Hepatocyte (in vitro differentiated cells): ENCODE data around the gene POLE2. TPM values are rescaled to one million over a fixed set of nuclear protein-coding genes. Genes with fewer than 3 reads are reported as not detected.
A peak's percentile ranks its signal among the peaks of the same experiment; 100 is the strongest.
"Not testable (repeated sequence)": the region's sequence is repeated elsewhere in the genome, so short reads cannot be mapped to it uniquely, and the experiment has no call there.

ENCODE experiments used
- DNase-seq: peaks from one replicate; pipeline ENCODE4 v3.0.0-alpha.2; 2016; ENCODE audit warnings: low spot score
- H2AFZ ChIP-seq: fragments of 200-600 bp; sonication (generic); 2 replicates; pipeline ENCODE4 v1.6.0; 2016; ENCODE audit warnings: antibody characterized with exemption, mild to moderate bottlenecking
- H3K27ac ChIP-seq: fragments of 200-600 bp; sonication (generic); 2 replicates; pipeline ENCODE4 v1.5.1; 2016; ENCODE audit warnings: mild to moderate bottlenecking
- H3K27me3 ChIP-seq: fragments of 200-600 bp; sonication (generic); 2 replicates; pipeline ENCODE4 v1.6.1; 2016
- H3K36me3 ChIP-seq: fragments of 200-600 bp; sonication (generic); replicated peaks from 2 replicates; pipeline ENCODE4 v1.5.1; 2016; ENCODE audit warnings: low read depth; ENCODE audit not compliant: insufficient read depth
- H3K4me1 ChIP-seq: fragments of 200-600 bp; sonication (generic); 2 replicates; pipeline ENCODE4 v1.5.1; 2016; ENCODE audit warnings: mild to moderate bottlenecking, moderate library complexity; ENCODE audit not compliant: insufficient read depth
- H3K4me2 ChIP-seq: fragments of 200-600 bp; sonication (generic); 2 replicates; pipeline ENCODE4 v1.6.0; 2016
- H3K4me3 ChIP-seq: fragments of 200-600 bp; sonication (generic); 2 replicates; pipeline ENCODE4 v1.5.1; 2016; ENCODE audit warnings: mild to moderate bottlenecking
- H3K79me2 ChIP-seq: fragments of 200-600 bp; sonication (generic); 2 replicates; pipeline ENCODE4 v1.6.0; 2017; ENCODE audit warnings: mild to moderate bottlenecking
- H3K9me2 ChIP-seq: fragments of 200-600 bp; sonication (generic); replicated peaks from 2 replicates; pipeline ENCODE4 v1.6.0; 2017; ENCODE audit warnings: mild to moderate bottlenecking; ENCODE audit not compliant: insufficient read depth
- H3K9me3 ChIP-seq: fragments of 200-600 bp; sonication (generic); 2 replicates; pipeline ENCODE4 v1.5.1; 2016; ENCODE audit warnings: low read depth, mild to moderate bottlenecking
- H4K20me1 ChIP-seq: fragments of 200-600 bp; sonication (generic); 2 replicates; pipeline ENCODE4 v1.6.0; 2016; ENCODE audit warnings: mild to moderate bottlenecking; ENCODE audit not compliant: insufficient read depth, poor library complexity, severe bottlenecking
- EZH2 ChIP-seq: fragments of 200-600 bp; sonication (generic); IDR thresholded peaks from 2 replicates; pipeline ENCODE4 v1.6.1; 2016; ENCODE audit warnings: antibody characterized with exemption, mild to moderate bottlenecking, borderline replicate concordance
- EZH2phosphoT487 ChIP-seq: fragments of 200-600 bp; sonication (generic); IDR thresholded peaks from one replicate; pipeline ENCODE4 v1.6.1; 2018; ENCODE audit warnings: antibody characterized with exemption, mild to moderate bottlenecking, low read depth, moderate library complexity; ENCODE audit not compliant: unreplicated experiment, severe bottlenecking
- WGBS: methylation state at CpG from one replicate; pipeline ENCODE4 v1.1.6; 2016; ENCODE audit warnings: low lambda C conversion rate; ENCODE audit errors: missing lambda C conversion rate; 5-methylcytosine and 5-hydroxymethylcytosine counted together
- polyA plus RNA-seq: library from polyadenylated mRNA; unstranded; fragments of >200 nt; fragmentation: Nextera tagmentation; extraction: Ambion mirVana; gene quantifications from 2 replicates; pipeline ENCODE4 v1.2.1, GENCODE V29; 2016
- total RNA-seq: library from RNA; depleted of rRNA; stranded (reverse); fragments of >200 nt; gene quantifications from 2 replicates; pipeline ENCODE4 v1.2.3, GENCODE V29; 2014
- TF ChIP-seq, protein P1 (sequence below): fragments of 200-600 bp; sonication (generic); IDR thresholded peaks from 2 replicates; pipeline ENCODE4 v1.5.1; 2016; ENCODE audit warnings: antibody characterized with exemption, mild to moderate bottlenecking; ENCODE audit not compliant: poor library complexity

Gene POLE2
- total and polyA plus RNA-seq, 2 experiments from 2014 or later, result 3.9 to 7.6 TPM

DNA sequence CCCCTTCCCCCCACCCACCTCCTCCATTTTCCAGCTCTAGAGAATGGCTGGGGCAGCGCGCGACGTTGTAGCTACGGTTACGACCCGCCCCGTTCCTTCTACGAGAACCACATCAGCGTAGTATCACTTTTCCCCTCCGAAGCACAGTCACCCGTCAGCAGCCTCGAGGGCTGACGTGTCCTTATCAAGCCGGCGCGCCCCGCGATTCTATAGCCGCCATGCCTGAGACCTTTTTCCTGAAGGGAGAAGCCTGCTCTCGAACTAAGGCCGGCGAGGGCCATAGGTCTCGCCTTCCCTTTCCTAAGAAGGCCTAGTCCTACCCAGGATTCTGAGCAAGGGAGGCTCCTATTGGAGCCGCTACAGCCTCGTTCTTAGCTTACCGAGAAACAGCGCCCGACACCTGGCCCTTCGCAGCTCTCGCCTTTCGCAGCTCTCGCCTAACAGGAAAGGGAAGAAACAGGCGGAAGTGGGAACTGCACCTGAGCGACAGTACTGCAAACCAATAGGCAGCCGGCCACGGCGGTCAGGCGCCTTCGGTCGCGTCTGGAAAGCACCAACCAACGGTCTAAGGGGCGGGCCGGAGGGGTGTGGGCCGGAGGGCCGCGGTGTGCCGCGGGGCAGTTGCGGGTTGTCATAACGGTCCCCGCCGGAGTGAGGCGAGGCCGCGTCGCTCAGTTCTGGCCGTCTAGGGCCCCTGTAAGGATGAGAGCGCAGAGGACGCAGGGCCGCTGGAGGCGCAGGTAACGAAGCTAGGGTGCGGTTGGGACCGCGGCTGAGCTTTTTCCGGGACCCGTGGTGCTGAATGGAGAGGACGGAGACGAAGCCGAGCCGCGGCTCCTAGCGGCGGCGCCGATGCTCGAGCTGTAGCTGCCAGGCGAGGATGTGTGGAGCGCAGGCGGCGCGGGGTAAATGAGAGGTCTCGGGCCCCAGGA lies 67.6 kb downstream of the POLE2 start, which contains the start of the genes MGAT2 and RPL36AL:
Gene MGAT2 (plus strand): TSS at position 618 of the 932 bp plus-strand sequence. CDS start 470 bp downstream, outside the sequence.
Gene RPL36AL (minus strand): TSS at position 445 of the 932 bp plus-strand sequence. CDS start 1,522 bp downstream, outside the sequence.
- peak; percentile 98 for DNase-seq
- H3K9me3 ChIP-seq, result no peaks in the 10 kb centered on the region
- peak within 1 kb of the TSS; percentile 89 for H3K4me3 ChIP-seq
- no peaks in the 10 kb centered on the region for H3K27me3 ChIP-seq
- H3K36me3 ChIP-seq, result no peaks in the 10 kb centered on the region
- no peak for TF ChIP-seq EZH2phosphoT487
- TF ChIP-seq, protein P1, sequence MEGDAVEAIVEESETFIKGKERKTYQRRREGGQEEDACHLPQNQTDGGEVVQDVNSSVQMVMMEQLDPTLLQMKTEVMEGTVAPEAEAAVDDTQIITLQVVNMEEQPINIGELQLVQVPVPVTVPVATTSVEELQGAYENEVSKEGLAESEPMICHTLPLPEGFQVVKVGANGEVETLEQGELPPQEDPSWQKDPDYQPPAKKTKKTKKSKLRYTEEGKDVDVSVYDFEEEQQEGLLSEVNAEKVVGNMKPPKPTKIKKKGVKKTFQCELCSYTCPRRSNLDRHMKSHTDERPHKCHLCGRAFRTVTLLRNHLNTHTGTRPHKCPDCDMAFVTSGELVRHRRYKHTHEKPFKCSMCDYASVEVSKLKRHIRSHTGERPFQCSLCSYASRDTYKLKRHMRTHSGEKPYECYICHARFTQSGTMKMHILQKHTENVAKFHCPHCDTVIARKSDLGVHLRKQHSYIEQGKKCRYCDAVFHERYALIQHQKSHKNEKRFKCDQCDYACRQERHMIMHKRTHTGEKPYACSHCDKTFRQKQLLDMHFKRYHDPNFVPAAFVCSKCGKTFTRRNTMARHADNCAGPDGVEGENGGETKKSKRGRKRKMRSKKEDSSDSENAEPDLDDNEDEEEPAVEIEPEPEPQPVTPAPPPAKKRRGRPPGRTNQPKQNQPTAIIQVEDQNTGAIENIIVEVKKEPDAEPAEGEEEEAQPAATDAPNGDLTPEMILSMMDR, result peak; percentile 28
- under 1% methylated on average over 64 of the region's 85 CpGs for WGBS
- peak within 1 kb of the TSS; percentile 72 for H2AFZ ChIP-seq
- H3K79me2 ChIP-seq, result peaks cover 68% of the 10 kb centered on the region
- peaks cover 21% of the 10 kb centered on the region for H3K4me1 ChIP-seq
- H4K20me1 ChIP-seq, result peaks cover 27% of the 10 kb centered on the region
- no peaks in the 10 kb centered on the region for H3K9me2 ChIP-seq
- peak within 1 kb of the TSS; percentile 97 for H3K27ac ChIP-seq
- H3K4me2 ChIP-seq, result peak within 1 kb of the TSS; percentile 95

DNA sequence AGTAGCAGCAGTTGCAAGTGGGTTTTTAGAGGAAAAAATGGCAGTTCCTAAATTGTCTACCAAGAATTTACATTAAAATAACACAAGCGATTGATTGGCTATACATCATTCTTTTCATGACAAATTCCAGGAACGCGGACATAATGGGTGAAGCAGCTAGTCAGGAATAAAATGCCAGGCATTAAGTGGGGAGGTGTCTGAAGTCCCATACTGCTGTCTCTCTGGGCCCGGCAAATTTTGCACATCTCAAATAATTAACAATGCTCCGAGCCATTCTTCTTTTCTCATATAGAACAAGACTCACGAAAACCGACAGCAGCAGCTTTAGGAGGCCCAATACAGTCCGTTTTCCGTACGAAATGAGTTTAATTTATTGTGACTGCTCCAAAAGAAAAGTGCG lies 68.3 kb downstream of the POLE2 start:
- Histone ChIP-seq H3K4me1 (peaks cover 21% of the 10 kb centered on the region), H3K9me3 (no peaks in the 10 kb centered on the region), H3K4me3 (peak overlapping the region; percentile 63), H3K27ac (peak overlapping the region; percentile 97), H3K9me2 (no peaks in the 10 kb centered on the region), H3K4me2 (peak overlapping the region; percentile 86), H3K79me2 (peaks cover 62% of the 10 kb centered on the region), H3K36me3 (no peaks in the 10 kb centered on the region), H2AFZ (peak overlapping the region; percentile 53), H3K27me3 (no peaks in the 10 kb centered on the region), H4K20me1 (peaks cover 27% of the 10 kb centered on the region)
- no peak for DNase-seq
- TF ChIP-seq, protein P1, result no peak
- under 1% methylated on average over 11 of the region's 11 CpGs for WGBS

DNA sequence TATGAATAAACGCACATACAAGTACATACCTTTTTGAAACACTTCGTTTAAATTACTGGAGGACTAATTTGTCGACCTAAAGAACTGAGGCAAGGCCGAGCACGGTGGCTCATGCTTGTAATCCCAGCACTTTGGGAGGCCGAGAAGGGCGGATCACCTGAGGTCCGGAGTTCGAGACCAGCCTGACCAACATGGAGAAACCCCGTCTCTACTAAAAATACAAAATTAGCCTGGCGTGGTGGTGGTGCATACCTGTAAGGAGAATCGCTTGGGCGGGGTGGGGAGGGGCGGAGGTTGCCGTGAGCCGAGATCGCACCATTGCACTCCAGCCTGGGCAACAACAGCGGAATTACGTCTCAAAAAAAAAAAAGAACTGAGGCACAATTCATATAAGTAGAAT lies 68.7 kb downstream of the POLE2 start:
- H3K27me3 ChIP-seq, DNase-seq, H2AFZ ChIP-seq, H3K9me3 ChIP-seq, H3K9me2 ChIP-seq, H3K36me3 ChIP-seq: not testable (repeated sequence)
- Histone ChIP-seq H3K27ac (peak overlapping the region; percentile 97), H4K20me1 (peaks cover 27% of the 10 kb centered on the region), H3K4me3 (peak overlapping the region; percentile 63), H3K4me1 (peaks cover 21% of the 10 kb centered on the region), H3K79me2 (peaks cover 57% of the 10 kb centered on the region), H3K4me2 (peak overlapping the region; percentile 86)
- 52% methylated on average over 19 of the region's 19 CpGs for WGBS

DNA sequence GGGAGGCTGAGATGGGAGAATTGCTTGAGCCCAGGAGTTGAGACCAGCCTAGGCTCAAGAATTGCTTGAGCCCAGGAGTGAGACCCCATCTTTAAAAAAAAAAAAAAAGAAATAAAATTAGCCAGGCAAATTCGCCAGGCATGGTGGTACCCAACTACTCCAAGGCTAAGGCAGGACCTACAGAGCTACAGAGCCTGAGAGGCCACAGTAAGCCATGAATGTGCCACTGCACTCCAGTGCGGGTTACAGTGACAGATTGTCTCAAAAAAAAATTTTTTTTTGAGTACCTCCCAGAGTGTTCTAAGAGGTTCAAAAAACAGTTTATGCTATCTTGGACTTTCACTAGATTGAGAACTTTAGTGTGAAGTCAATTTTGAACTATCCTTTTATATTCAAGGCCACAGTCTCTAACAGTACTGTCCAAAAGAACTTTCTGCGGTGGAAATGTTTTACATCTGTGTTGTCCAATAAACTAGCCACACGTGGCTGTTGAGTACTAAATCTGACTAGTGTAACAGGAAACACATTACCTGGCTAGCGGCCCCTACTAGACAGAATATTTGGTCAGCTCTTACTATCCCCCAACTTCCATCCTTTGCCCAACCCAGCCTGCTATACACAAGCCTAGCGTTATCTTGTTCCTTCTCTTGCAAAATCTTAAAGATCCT lies 70.0 kb downstream of the POLE2 start:
- Histone ChIP-seq H3K4me1 (peaks cover 11% of the 10 kb centered on the region), H2AFZ (no peak overlapping the region), H3K79me2 (peaks cover 50% of the 10 kb centered on the region), H4K20me1 (peaks cover 21% of the 10 kb centered on the region), H3K27ac (no peak overlapping the region), H3K36me3 (no peaks in the 10 kb centered on the region), H3K9me2 (no peaks in the 10 kb centered on the region), H3K9me3 (no peaks in the 10 kb centered on the region), H3K4me3 (no peak overlapping the region), H3K4me2 (peak overlapping the region; percentile 86), H3K27me3 (no peaks in the 10 kb centered on the region)
- 94% methylated on average over 6 of the region's 6 CpGs for WGBS
- DNase-seq, result no peak
- TF ChIP-seq EZH2phosphoT487, result no peak
- TF ChIP-seq EZH2, result no peak
- TF ChIP-seq, protein P1, result no peak
